Suppressor macrophage (primary cell): Measurements from ENCODE around the gene ACTN1.

Source experiments
- DNase-seq, 4 experiments: peaks; one replicate each; pipeline ENCODE4 v3.0.0-alpha.2; 2020 to 2022

ACTN1 gene

GRCh38 chr14:68969278-68970033, 9.6 kb downstream of the ACTN1 start:
- no peak for DNase-seq

DNA sequence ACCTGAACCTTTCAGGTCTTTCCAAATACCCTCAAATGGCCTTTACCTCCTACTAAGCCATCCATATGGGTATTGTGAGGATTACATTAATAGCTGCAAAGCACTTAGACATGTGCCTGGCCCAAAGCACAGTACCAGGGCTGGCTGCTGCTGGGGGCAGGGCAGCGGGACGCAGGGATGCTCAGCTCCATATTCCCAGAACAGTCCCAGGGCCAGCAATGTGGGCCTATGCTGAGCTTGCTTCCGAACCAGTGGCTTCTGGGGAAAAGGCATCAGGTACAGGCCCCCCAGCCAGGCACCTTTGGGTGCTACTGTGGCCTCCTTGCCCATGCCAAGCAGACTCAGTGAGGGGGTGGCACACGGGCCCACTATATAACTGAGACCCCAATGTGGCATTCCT, 10.4 kb downstream of the ACTN1 start:
- no peak for DNase-seq

- no peak for DNase-seq
Measured at GRCh38 chr14:68968051-68968450, 11.1 kb downstream of the ACTN1 start.

- no peak for DNase-seq
Measured at GRCh38 chr14:68967459-68967940, 11.6 kb downstream of the ACTN1 start.

- DNase-seq = no peak
Measured at GRCh38 chr14:68966872-68967301, 12.2 kb downstream of the ACTN1 start.

DNA sequence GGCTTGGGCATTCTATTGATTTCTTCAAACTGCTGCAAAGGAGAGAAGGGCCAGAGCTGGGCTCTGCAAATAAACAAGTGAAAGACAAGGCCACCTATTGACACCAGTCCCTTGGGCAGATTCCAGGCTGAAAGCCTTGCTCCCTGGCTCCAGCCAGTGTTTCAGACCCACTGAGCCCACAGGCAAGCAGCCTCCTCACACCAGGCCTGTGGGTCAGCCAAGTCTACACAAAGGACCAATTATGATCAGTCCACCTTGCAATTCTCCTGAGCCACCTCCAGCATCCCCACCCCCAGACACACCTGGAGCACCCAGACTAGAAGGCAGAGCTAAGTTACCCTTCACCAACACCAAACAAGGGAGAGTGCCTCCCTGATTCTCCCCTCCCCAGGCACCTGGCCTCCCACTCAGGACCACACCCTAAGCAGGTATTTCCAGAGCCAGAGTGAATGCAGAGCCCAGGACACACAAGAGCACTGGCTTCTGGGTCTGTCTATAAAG, 13.8 kb downstream of the ACTN1 start:
- DNase-seq = no peak

- no peak for DNase-seq
Measured at GRCh38 chr14:68964300-68965093, 14.6 kb downstream of the ACTN1 start.

- no peak for DNase-seq
Measured at GRCh38 chr14:68962681-68963080, 16.4 kb downstream of the ACTN1 start.

GRCh38 chr14:68961781-68962584, 17.1 kb downstream of the ACTN1 start:
- no peak for DNase-seq

GRCh38 chr14:68961361-68961760, 17.7 kb downstream of the ACTN1 start:
- no peak for DNase-seq

DNA sequence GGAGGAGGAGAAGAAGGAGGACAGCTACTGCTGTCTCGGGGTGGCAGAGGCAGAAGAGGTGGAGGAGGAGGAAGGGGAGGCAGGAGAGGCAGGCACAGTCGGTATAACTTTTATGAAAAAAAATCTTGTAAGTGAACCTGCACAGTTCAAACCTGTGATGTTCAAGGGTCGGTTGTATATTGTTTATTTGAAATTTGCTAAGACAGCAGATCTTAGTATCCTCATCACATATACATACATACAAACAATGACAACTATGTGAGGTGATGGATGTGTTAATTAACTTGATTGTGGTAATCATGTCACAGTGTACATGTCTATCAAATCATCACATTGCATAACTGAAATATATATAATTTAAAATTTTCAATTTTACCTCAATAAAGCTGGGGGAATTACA, 19.0 kb downstream of the ACTN1 start:
- no peak for DNase-seq

GRCh38 chr14:68959035-68959434, 20.1 kb downstream of the ACTN1 start:
- DNase-seq = no peak

- DNase-seq = no peak
Measured at GRCh38 chr14:68958553-68958952, 20.5 kb downstream of the ACTN1 start.

- peak; percentile 23 to 58 (median 54) for DNase-seq
Measured at GRCh38 chr14:68957775-68958174, 21.3 kb downstream of the ACTN1 start.

- DNase-seq = no peak
Measured at GRCh38 chr14:68956724-68957123, 22.4 kb downstream of the ACTN1 start.

GRCh38 chr14:68955851-68956179, 23.3 kb downstream of the ACTN1 start:
- no peak for DNase-seq

DNA sequence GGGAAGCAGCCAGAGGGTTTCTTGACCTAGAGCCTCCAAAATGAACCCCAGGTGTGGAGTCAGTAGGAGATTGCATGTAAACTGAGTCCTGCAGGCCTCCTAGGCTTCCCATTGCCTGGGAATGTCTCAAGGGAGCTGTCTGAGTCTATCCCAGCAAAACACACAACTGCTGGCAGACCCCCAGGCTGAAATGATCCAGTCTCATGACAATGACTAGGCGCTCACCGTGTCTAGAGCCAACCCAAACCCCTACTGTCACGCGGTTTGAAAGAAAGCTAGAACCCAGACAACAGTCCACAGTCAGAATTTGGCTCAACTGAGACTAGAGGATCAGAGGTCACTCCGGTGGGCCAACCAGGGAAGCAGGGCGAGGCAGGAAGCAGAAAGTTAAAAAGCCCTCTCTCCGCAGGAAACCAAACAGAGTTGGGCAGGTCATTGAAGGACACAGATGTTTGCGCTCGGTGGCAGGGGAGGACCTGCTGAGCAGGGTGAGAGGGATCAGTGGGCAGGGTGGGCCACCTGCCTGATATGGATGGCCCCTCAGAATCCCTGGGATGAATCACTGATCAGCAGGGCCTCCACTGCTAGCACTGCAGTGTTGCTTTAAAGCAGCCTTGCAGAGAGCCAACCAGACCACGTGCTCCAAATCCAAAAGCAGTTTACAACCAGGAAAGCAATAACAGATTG, 23.8 kb downstream of the ACTN1 start:
- DNase-seq = no peak

GRCh38 chr14:68953196-68953555, 25.9 kb downstream of the ACTN1 start:
- DNase-seq = no peak

- no peak for DNase-seq
Measured at GRCh38 chr14:68952531-68953195, 26.4 kb downstream of the ACTN1 start.

- no peak for DNase-seq
Measured at GRCh38 chr14:68951800-68952530, 27.1 kb downstream of the ACTN1 start.
